HepG2 (cell line): Measurements from ENCODE around the gene NOP14.

Experiments
- CREB1 ChIP-seq, 2 experiments: fragments of 450-650 bp in 1 of 2; IDR thresholded peaks; 2 replicates each; pipeline ENCODE4 v1.6.1; 2016 to 2017; ENCODE audit warnings: control low read depth in 1 of 2, mild to moderate bottlenecking in 1 of 2, missing compliant biosample characterization in 1 of 2, missing genetic modification characterization in 1 of 2
- CTCF ChIP-seq: sonication (generic); formaldehyde crosslinking; IDR thresholded peaks from 2 replicates; pipeline ENCODE4 v1.5.0; 2020; ENCODE audit warnings: mild to moderate bottlenecking, missing genetic modification reagents, moderate library complexity
- GATAD1 ChIP-seq: IDR thresholded peaks from 2 replicates; pipeline ENCODE4 v1.6.1; 2016; ENCODE audit warnings: missing genetic modification reagents, missing compliant biosample characterization
- NCOA1 ChIP-seq: sonication (generic); formaldehyde crosslinking; IDR thresholded peaks from 2 replicates; pipeline ENCODE4 v1.9.0; 2021; ENCODE audit warnings: missing genetic modification reagents
- NR2F6 ChIP-seq, 2 experiments: IDR thresholded peaks; 2 replicates each; pipeline ENCODE4 v1.6.1; 2016; ENCODE audit warnings: antibody characterized with exemption in 1 of 2, mild to moderate bottlenecking in 1 of 2
- POLR2A ChIP-seq, 2 experiments: IDR thresholded peaks; 2 replicates each; pipeline ENCODE4 v1.6.1; 2011; ENCODE audit warnings: low read depth in 2 of 2, low read length in 2 of 2, mild to moderate bottlenecking in 1 of 2, moderate library complexity in 1 of 2; ENCODE audit not compliant: insufficient read depth in 1 of 2
- ZNF143 ChIP-seq: sonication (generic); formaldehyde crosslinking; IDR thresholded peaks from 2 replicates; pipeline ENCODE4 v1.4.0; 2020; ENCODE audit warnings: missing genetic modification reagents
- ZNF446 ChIP-seq: sonication (generic); formaldehyde crosslinking; IDR thresholded peaks from 2 replicates; pipeline ENCODE4 v1.5.0; 2020; ENCODE audit warnings: mild to moderate bottlenecking, missing genetic modification reagents
- ZNF598 ChIP-seq: sonication (generic); formaldehyde crosslinking; IDR thresholded peaks from 2 replicates; pipeline ENCODE4 v1.5.1; 2020; ENCODE audit warnings: mild to moderate bottlenecking, missing genetic modification reagents, borderline replicate concordance
- ZNF660 ChIP-seq: sonication (generic); formaldehyde crosslinking; IDR thresholded peaks from 2 replicates; pipeline ENCODE4 v1.5.1; 2020; ENCODE audit warnings: mild to moderate bottlenecking, low read depth, missing genetic modification reagents, borderline replicate concordance
- ZSCAN21 ChIP-seq: sonication (generic); formaldehyde crosslinking; IDR thresholded peaks from 2 replicates; pipeline ENCODE4 v1.8.0; 2022; ENCODE audit warnings: mild to moderate bottlenecking, missing genetic modification reagents, moderate library complexity, borderline replicate concordance

GRCh38 chr4:2923141-2923551, 40.1 kb downstream of the NOP14 start:
- TF ChIP-seq ZNF598 (CRISPR knock-in tag) (no peak), ZNF446 (CRISPR knock-in tag) (no peak), ZSCAN21 (CRISPR knock-in tag) (no peak), ZNF660 (CRISPR knock-in tag) (no peak), POLR2A (IDR thresholded peaks at IDR 0.05; ENCODE audit: insufficient read depth in 1 of 2, low read depth in 2 of 2, low read length in 2 of 2) (no peak), ZNF143 (no peak), NR2F6 (IDR thresholded peaks at IDR 0.05) (no peak), NR2F6 (CRISPR knock-in tag; IDR thresholded peaks at IDR 0.05) (no peak), NCOA1 (CRISPR knock-in tag) (no peak), GATAD1 (CRISPR knock-in tag) (no peak), CREB1 (IDR thresholded peaks at IDR 0.05) (no peak), CREB1 (CRISPR knock-in tag; IDR thresholded peaks at IDR 0.05) (no peak), CTCF (CRISPR knock-in tag) (no peak)
